Mesothelial cell of epicardium (in vitro differentiated cells): ENCODE results near the gene MCOLN3. TPM values are rescaled to one million over a fixed set of nuclear protein-coding genes. Genes with fewer than 3 reads are reported as not detected.

Experiments used
- DNase-seq, 2 experiments: peaks; one replicate each; pipeline ENCODE4 v3.0.0; 2021; ENCODE audit warnings: low spot score in 2 of 2; ENCODE audit not compliant: unreplicated experiment in 2 of 2
- H3K27ac Mint-ChIP-seq: 2 replicates; pipeline ENCODE4 v1.8.0; 2021; ENCODE audit warnings: mixed read lengths
- H3K27me3 Mint-ChIP-seq: 2 replicates; pipeline ENCODE4 v1.8.0; 2021; ENCODE audit warnings: low read depth, mixed read lengths
- H3K36me3 Mint-ChIP-seq: 2 replicates; pipeline ENCODE4 v1.8.0; 2021; ENCODE audit warnings: mixed read lengths
- H3K4me1 Mint-ChIP-seq: 2 replicates; pipeline ENCODE4 v1.8.0; 2021; ENCODE audit warnings: mixed read lengths
- H3K4me3 Mint-ChIP-seq: 2 replicates; pipeline ENCODE4 v1.8.0; 2021; ENCODE audit warnings: mild to moderate bottlenecking, moderate library complexity, mixed read lengths
- H3K9me3 Mint-ChIP-seq: 2 replicates; pipeline ENCODE4 v1.8.0; 2021; ENCODE audit warnings: mixed read lengths
- CTCF ChIP-seq: fragments of 200-600 bp; sonication (generic); IDR thresholded peaks from one replicate; pipeline ENCODE4 v1.5.0; 2021; ENCODE audit warnings: antibody characterized with exemption; ENCODE audit not compliant: unreplicated experiment
- total RNA-seq: library from RNA; stranded (reverse); gene quantifications from 3 replicates; pipeline ENCODE4 v1.2.1, GENCODE V29; 2021

Gene MCOLN3
- total RNA-seq, 1 donor from 2014 or later, result 7.6 TPM

- H3K36me3 Mint-ChIP-seq, result no peaks in the 10 kb centered on the region
- no peaks in the 10 kb centered on the region for H3K27me3 Mint-ChIP-seq
- H3K9me3 Mint-ChIP-seq, result no peaks in the 10 kb centered on the region
- no peak overlapping the region for H3K27ac Mint-ChIP-seq
- H3K4me3 Mint-ChIP-seq, result no peak overlapping the region
- TF ChIP-seq CTCF, result no peak
- H3K4me1 Mint-ChIP-seq, result peaks cover 4% of the 10 kb centered on the region
- no peak for DNase-seq
These were observed 17.8 kb downstream of the MCOLN3 start for GRCh38 chr1:85030536-85030935.

- Mint-ChIP-seq H3K9me3 (no peaks in the 10 kb centered on the region), H3K27me3 (no peaks in the 10 kb centered on the region), H3K4me1 (peaks cover 1% of the 10 kb centered on the region), H3K36me3 (no peaks in the 10 kb centered on the region), H3K4me3 (no peak overlapping the region), H3K27ac (no peak overlapping the region)
- no peak for DNase-seq
- no peak for TF ChIP-seq CTCF
These were observed 20.1 kb downstream of the MCOLN3 start for GRCh38 chr1:85028151-85028550.

GRCh38 chr1:85027242-85027983, 20.9 kb downstream of the MCOLN3 start:
- Mint-ChIP-seq H3K27ac (no peak overlapping the region), H3K27me3 (no peaks in the 10 kb centered on the region), H3K4me3 (no peak overlapping the region), H3K9me3 (no peaks in the 10 kb centered on the region), H3K36me3 (no peaks in the 10 kb centered on the region), H3K4me1 (no peaks in the 10 kb centered on the region)
- DNase-seq, result no peak
- TF ChIP-seq CTCF, result no peak

- Mint-ChIP-seq H3K9me3 (no peaks in the 10 kb centered on the region), H3K27ac (no peak overlapping the region), H3K27me3 (no peaks in the 10 kb centered on the region), H3K4me1 (no peaks in the 10 kb centered on the region), H3K36me3 (no peaks in the 10 kb centered on the region), H3K4me3 (no peak overlapping the region)
- DNase-seq, result no peak
- TF ChIP-seq CTCF, result no peak
These were observed 22.4 kb downstream of the MCOLN3 start for GRCh38 chr1:85025940-85026339.

GRCh38 chr1:85024736-85025135, 23.6 kb downstream of the MCOLN3 start:
- DNase-seq, result no peak
- H3K4me3 Mint-ChIP-seq, result no peak overlapping the region
- H3K36me3 Mint-ChIP-seq, result no peaks in the 10 kb centered on the region
- no peak overlapping the region for H3K27ac Mint-ChIP-seq
- no peak for TF ChIP-seq CTCF
- H3K9me3 Mint-ChIP-seq, result no peaks in the 10 kb centered on the region
- H3K4me1 Mint-ChIP-seq, result no peaks in the 10 kb centered on the region
- no peaks in the 10 kb centered on the region for H3K27me3 Mint-ChIP-seq
